Stimulated activated CD8-positive, alpha-beta memory T cell treated with anti-CD3 and anti-CD28 coated beads, Interleukin-7, amount 100 ng/mL, for 1 hour (primary cell): ENCODE results near the gene S100PBP.

Experiments used
- DNase-seq, 2 donors: peaks; one replicate each; pipeline ENCODE4 v3.0.0-alpha.2; 2020; ENCODE audit warnings: low read depth in 2 of 2

The S100PBP gene

DNA sequence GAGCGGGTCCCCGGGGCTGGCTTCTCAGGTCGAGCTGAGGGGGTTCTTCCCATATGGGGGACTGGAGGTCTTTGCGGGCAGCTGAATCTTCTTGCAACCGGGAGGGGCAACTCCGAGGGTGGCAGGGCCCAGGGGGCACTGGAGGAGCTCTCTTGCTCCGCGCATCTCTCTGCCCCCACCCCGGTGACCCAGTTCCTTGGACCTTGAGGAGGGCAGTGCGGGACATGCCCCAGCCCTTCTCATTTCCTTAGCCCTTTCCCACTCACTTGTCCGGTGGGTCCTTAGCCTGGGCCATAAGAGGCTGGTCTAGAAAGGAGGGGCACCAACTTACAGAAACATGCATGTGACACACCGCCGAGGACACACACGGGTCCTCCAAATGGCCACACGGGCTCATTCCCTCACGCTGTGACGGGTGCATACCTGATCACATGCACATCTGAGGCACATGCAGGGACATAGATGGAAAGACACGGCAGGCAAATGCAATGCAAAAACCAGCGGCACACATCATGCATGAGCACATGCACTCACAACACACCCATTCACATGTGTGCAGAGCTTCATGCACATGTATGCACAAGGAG is 69.5 kb downstream of the S100PBP start:
- DNase-seq: no peak

GRCh38 chr1:32887623-32888022 is 70.2 kb downstream of the S100PBP start:
- DNase-seq: no peak

GRCh38 chr1:32888134-32888533 is 70.7 kb downstream of the S100PBP start:
- no peak for DNase-seq

GRCh38 chr1:32888677-32889420 is 71.4 kb downstream of the S100PBP start:
- no peak for DNase-seq

DNA sequence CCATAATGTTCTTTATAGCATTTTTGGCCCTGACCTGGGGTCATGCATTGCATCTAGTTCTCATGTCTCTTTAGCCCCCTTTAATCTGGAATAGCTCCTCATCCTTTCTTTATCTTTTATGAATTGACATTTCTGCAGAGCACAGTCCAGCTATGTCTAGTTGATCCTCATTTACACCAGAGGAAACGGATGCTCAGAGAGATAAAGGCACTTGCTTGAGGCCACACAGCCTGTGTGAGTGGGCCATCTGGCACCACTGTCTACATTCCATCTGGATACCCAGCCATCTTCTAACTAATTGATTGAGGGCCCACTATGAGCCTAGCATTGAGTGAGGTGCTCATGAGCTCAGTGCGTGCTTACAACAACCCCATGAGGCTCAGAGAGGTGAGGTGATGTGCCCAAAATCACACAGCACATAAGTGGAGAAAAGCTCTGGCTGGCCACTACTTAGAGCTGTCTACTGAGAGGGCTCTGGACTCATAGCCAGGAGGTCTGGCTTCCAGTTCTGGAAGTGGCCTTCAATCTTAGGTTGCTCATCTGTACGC is 72.4 kb downstream of the S100PBP start:
- DNase-seq: no peak

GRCh38 chr1:32890516-32891240 is 73.2 kb downstream of the S100PBP start:
- no peak for DNase-seq

- DNase-seq: no peak
Observed at GRCh38 chr1:32891241-32891570, 73.8 kb downstream of the S100PBP start.

DNA sequence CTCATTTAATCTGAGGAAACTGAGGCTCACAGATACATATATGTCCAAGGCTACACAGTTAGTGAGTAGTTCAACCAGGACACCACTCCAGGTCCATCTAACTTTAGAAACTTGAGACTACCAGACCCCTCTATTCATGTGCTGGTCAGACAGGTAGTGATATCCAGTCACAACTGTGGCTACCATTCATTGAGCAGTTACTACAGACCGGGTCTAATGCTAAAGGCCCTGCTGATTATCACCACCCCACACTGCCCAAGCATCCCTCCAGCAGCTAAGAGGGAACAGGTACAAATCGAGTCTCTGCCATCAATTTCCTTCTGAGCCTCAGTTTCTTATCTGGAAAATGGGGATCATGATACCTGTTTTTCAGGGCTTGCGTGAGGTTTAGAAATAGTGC is 74.2 kb downstream of the S100PBP start:
- DNase-seq: no peak

DNA sequence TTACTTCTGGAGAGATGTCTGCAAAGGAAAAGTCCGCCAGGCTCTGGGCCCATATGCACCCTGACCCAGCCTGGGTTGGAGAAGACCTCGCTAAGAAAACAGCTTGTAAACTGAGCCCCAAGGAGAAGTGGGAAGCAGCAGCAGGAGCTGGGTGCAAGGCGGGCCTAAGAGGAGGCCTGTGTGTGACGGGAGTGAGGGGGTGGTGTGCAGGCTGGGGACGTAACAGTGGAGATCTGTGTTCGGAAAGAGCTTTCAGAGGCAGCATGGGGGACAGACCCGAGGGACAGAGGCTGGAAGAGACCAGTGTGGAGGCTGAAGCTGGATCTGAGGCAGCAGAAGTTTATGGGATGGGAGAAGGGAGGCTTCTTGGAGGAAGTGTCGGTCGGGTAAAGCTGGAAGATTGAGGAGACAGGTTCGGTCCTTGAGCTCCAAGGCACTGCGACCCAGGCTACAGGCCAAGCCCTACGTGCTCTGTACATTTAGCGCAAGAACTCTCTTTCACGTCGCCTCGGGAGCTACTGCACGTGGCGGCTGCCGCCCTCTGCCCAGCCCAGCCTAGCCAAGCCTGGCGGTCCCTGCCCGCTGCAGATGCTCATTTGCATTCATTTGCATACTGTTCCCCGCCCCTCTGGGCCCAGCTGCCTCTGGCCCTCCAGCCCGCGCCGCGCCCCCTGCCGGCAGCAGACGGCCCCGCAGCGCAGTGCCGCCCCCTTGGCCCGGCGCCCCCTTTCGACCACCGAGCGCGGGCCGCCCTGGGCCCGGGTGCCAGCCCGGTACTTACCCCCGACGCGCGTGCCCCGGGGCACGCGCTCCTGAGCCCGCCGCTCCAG is 75.1 kb downstream of the S100PBP start:
- no peak for DNase-seq

- DNase-seq: no peak
Observed at GRCh38 chr1:32893198-32894018, 76.0 kb downstream of the S100PBP start.

GRCh38 chr1:32894019-32894600 is 76.7 kb downstream of the S100PBP start:
- DNase-seq: no peak

GRCh38 chr1:32894681-32895080 is 77.2 kb downstream of the S100PBP start:
- DNase-seq: no peak

DNA sequence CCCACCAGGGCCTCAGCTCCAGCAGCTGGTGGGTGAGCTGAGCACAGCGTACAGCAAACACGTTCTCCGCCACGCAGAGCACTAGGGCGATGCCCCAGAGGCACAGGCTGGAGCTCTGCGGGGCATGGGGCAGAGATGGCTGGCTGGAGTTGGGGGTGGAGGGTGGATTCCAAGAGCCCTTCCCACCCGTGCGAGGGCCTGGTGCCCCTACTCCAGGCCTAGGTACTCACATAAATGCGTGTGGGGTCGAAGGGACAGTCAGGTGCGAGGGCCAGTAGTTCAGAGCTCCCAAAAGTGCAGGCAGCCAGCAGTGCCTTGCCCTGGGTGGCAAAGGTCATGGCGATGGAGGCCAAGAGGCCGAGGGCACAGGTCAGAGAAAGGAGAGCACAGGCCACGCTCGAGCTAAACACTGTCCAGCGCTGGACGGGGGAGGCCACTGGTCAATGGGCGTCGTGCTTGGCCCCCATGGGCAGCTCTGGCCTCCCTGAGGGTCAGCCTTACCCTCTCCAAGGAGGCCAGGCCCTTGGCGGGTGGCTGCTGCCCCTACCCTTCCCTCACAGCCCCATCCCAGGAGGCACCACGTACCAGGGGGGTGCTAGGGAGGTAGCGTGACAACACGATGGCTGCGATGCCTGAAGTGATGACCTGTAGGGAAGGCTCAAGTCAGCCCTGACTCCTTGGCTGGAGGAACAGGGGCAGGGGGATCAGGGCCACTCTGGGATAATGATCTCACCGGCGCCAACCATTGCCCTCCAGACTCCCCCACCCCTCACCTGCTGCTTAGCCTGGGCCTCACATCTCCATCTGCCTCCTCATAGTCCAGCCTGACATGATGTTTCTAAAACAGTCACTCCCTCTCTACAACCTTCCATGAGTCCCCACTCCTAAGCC is 78.1 kb downstream of the S100PBP start:
- DNase-seq: no peak

- DNase-seq: no peak
Observed at GRCh38 chr1:32896451-32896850, 79.0 kb downstream of the S100PBP start.

- no peak for DNase-seq
Observed at GRCh38 chr1:32897082-32898049, 79.9 kb downstream of the S100PBP start.

DNA sequence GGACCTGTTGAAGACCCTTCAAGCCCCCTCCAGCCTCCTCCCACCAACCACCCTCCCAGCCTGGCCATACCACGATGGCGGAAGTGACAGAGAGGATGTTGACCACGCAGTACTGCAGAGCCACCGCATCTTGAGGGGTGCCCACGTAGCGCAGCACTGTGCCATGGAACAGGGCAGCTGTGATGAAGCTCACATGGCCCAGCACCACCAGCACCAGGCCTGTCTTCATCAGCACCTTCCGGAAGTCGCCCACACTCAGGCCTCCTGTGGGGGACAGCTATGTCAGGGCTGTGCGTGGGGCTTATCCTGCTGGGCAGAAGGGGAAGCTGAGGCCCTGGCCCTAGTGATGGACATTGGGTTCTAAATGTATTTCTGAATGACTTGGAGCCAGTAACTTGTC is 80.6 kb downstream of the S100PBP start:
- DNase-seq: no peak

DNA sequence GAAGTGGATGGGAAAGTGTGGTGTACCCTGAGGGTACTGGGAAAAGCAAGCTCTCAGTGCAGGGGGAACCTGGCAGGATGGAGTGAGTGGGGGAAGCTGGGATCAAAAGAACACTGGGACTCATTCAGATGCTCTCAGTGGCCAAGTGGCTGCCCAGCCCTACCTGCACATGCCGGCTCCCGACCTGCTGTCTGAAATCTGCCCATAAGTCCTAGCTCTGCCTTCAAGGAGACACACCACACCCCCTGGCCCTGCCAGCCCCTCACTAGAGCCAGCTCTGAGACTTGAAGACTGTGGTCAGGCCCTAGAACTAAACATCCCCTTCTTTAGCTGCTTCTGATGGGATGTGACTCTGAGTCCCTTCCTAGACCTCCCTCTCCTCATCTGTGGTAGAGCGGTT is 81.5 kb downstream of the S100PBP start:
- no peak for DNase-seq

DNA sequence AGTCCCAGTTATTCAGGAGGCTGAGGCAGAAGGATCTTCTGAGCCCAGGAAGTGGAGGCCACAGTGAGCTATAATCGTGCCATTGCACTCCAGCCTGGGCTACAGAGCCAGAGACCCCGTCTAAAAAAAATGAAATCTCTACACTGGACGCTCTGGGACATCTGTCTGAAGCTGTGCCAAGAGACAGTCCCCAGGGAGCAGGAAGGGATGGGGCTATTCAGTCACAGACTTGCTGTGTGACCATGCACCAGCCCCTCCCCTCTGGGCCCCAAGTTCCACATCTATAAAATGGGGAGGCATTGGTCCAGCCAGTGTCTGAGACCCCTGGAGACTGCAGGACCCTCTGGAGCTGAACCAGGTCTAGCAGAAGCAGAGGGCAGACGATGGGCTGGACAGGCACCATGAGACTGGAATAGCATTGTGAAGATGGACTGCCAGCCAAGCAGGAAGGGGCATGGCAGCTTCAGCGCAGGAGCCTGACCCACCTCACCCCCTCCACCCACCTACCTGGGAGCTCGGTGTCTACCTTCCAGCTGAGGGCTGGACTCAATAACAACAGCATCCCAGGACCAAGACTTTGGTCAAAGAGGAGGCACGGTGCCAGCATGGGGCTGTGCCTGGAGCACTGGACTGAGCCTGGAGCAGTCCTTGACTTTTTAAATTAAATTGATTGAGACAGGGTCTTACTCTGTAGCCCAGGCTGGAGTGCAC is 82.3 kb downstream of the S100PBP start:
- DNase-seq: no peak
